HepG2 (cell line): ENCODE data around the gene TUNAR. TPM values are rescaled to one million over a fixed set of nuclear protein-coding genes. Genes with fewer than 3 reads are reported as not detected.

Source experiments
- ATAC-seq: fragments of 200-7000 bp; cut with Tn5 transposase; 3 replicates; pipeline ENCODE4 v1.9.1; 2020; ENCODE audit warnings: mild to moderate bottlenecking, moderate library complexity
- BruUV-seq: library from RNA; stranded (reverse); fragments of 400-500 nt; replicated peaks from 2 replicates; lab custom pipeline; 2021; lab: Mats Ljungman, UMichigan
- CTCF ChIA-PET: fragments of 300-600 bp; formaldehyde crosslinking; extraction: SDS; loops from one replicate; lab custom pipeline; 2021; ENCODE audit warnings: low total read pairs, inconsistent platforms, low intra/inter-chr PET ratio; lab: Yijun Ruan, JAX
- POLR2A ChIA-PET: fragments of 350-600 bp; sonication (Branson Sonifier 250); formaldehyde crosslinking; loops from one replicate; lab custom pipeline; 2020; ENCODE audit warnings: antibody characterized with exemption, inconsistent platforms; lab: Yijun Ruan, JAX
- DNase-seq: peaks from one replicate; pipeline ENCODE4 v3.0.0-alpha.2; 2015; ENCODE audit warnings: low spot score
- FAIRE-seq: peaks from 3 replicates; lab custom pipeline; 2011; peaks lifted over from hg19 to GRCh38; lab: Jason Lieb, UNC
- H2AFZ ChIP-seq: one replicate; pipeline ENCODE4 v1.6.1; 2011; ENCODE audit warnings: low read length, inconsistent platforms
- H3K27ac ChIP-seq: fragments of 300-600 bp; 3 replicates; pipeline ENCODE4 v1.8.0; 2011; ENCODE audit warnings: mixed run types, mild to moderate bottlenecking, mixed read lengths, low read length, inconsistent platforms; ENCODE audit not compliant: insufficient read depth; ENCODE audit errors: extremely low read length
- H3K27me3 ChIP-seq, 2 experiments: fragments of 200-600 bp in 1 of 2; 2 replicates in 1 of 2; 3 replicates in 1 of 2; pipeline versions ENCODE4 v1.6.0 to v1.8.0; 2011; ENCODE audit warnings: low read length in 2 of 2, mild to moderate bottlenecking in 2 of 2, moderate library complexity in 2 of 2, inconsistent platforms in 1 of 2; ENCODE audit not compliant: insufficient read depth in 2 of 2, control insufficient read depth in 1 of 2
- H3K36me3 ChIP-seq, 2 experiments: fragments of 200-600 bp in 1 of 2; replicated peaks in 1 of 2; 2 replicates in 1 of 2; 3 replicates in 1 of 2; pipeline versions ENCODE4 v1.5.1 to v1.8.0; 2011; ENCODE audit warnings: low read length in 2 of 2, inconsistent platforms in 1 of 2; ENCODE audit not compliant: insufficient read depth in 2 of 2, control insufficient read depth in 1 of 2
- H3K4me1 ChIP-seq: 2 replicates; pipeline ENCODE4 v1.5.1; 2012; ENCODE audit warnings: low read length, inconsistent platforms; ENCODE audit not compliant: insufficient read depth
- H3K4me2 ChIP-seq: 2 replicates; pipeline ENCODE4 v1.6.0; 2011; ENCODE audit warnings: low read depth, low read length, inconsistent platforms
- H3K4me3 ChIP-seq, 3 experiments: fragments of 200-600 bp in 1 of 3; sonication (generic), shearing (Covaris generic) in 1 of 3; replicated peaks in 1 of 3; 2 replicates each; pipeline ENCODE4 v1.5.1; 2011 to 2016; ENCODE audit warnings: low read length in 3 of 3, inconsistent platforms in 2 of 3, low read depth in 2 of 3, mild to moderate bottlenecking in 2 of 3, control low read depth in 1 of 3, mixed read lengths in 1 of 3; ENCODE audit not compliant: insufficient read depth in 1 of 3
- H3K79me2 ChIP-seq: one replicate; pipeline ENCODE4 v1.6.1; 2011; ENCODE audit warnings: low read length, inconsistent platforms; ENCODE audit not compliant: insufficient read depth
- H3K9ac ChIP-seq: 2 replicates; pipeline ENCODE4 v1.6.0; 2011; ENCODE audit warnings: mild to moderate bottlenecking, low read depth, low read length, inconsistent platforms; ENCODE audit not compliant: insufficient read depth
- H3K9me3 ChIP-seq: 2 replicates; pipeline ENCODE4 v1.5.1; 2012; ENCODE audit warnings: mild to moderate bottlenecking, low read length
- H4K20me1 ChIP-seq: 2 replicates; pipeline ENCODE4 v1.6.0; 2011; ENCODE audit warnings: inconsistent platforms, mild to moderate bottlenecking, low read length, moderate library complexity; ENCODE audit not compliant: insufficient read depth
- DRAP1 ChIP-seq: IDR thresholded peaks from 2 replicates; pipeline ENCODE4 v1.6.1; 2016; ENCODE audit warnings: missing genetic modification reagents, missing compliant biosample characterization
- GATA4 ChIP-seq: sonication (generic); IDR thresholded peaks from 2 replicates; pipeline ENCODE4 v1.6.1; 2016; ENCODE audit warnings: antibody characterized with exemption, low read depth, borderline replicate concordance
- HES4 ChIP-seq: sonication (generic); formaldehyde crosslinking; IDR thresholded peaks from 2 replicates; pipeline ENCODE4 v1.9.0; 2021; ENCODE audit warnings: mild to moderate bottlenecking, missing genetic modification reagents, borderline replicate concordance
- KLF6 ChIP-seq: IDR thresholded peaks from 2 replicates; pipeline ENCODE4 v1.8.0; 2016; ENCODE audit warnings: missing biosample characterization, missing genetic modification reagents
- RARA ChIP-seq: IDR thresholded peaks from 2 replicates; pipeline ENCODE4 v1.6.1; 2016; ENCODE audit warnings: missing genetic modification reagents, missing compliant biosample characterization
- REPIN1 ChIP-seq: sonication (generic); formaldehyde crosslinking; IDR thresholded peaks from 2 replicates; pipeline ENCODE4 v1.8.0; 2022; ENCODE audit warnings: missing genetic modification reagents, low read depth, mild to moderate bottlenecking, borderline replicate concordance
- RFX1 ChIP-seq: fragments of 450-650 bp; IDR thresholded peaks from 2 replicates; pipeline ENCODE4 v1.6.1; 2017
- RFXANK ChIP-seq: IDR thresholded peaks from 2 replicates; pipeline ENCODE4 v1.6.1; 2016
- SOX5 ChIP-seq: IDR thresholded peaks from 2 replicates; pipeline ENCODE4 v1.6.1; 2016; ENCODE audit warnings: borderline replicate concordance
- SP140L ChIP-seq: sonication (generic); formaldehyde crosslinking; IDR thresholded peaks from 2 replicates; pipeline ENCODE4 v1.4.0; 2020; ENCODE audit warnings: missing genetic modification reagents, borderline replicate concordance
- SRSF1 ChIP-seq: fragments of 200-400 bp; formaldehyde crosslinking; optimal IDR thresholded peaks from 2 replicates; pipeline ENCODE3; 2017; ENCODE audit warnings: mild to moderate bottlenecking, low read depth, low read length, moderate library complexity
- TGIF2 ChIP-seq: IDR thresholded peaks from 2 replicates; pipeline ENCODE4 v1.6.1; 2016; ENCODE audit warnings: control low read depth, missing compliant biosample characterization
- TOPORS ChIP-seq: sonication (generic); formaldehyde crosslinking; IDR thresholded peaks from 2 replicates; pipeline ENCODE4 v1.8.0; 2023; ENCODE audit warnings: mild to moderate bottlenecking, missing genetic modification reagents
- ZFP36L2 ChIP-seq: sonication (generic); formaldehyde crosslinking; IDR thresholded peaks from 2 replicates; pipeline ENCODE4 v1.4.0; 2020; ENCODE audit warnings: missing genetic modification reagents
- ZGPAT ChIP-seq: IDR thresholded peaks from 2 replicates; pipeline ENCODE4 v1.6.1; 2016; ENCODE audit warnings: mild to moderate bottlenecking
- ZNF263 ChIP-seq: sonication (generic); formaldehyde crosslinking; IDR thresholded peaks from 2 replicates; pipeline ENCODE4 v1.4.0; 2020; ENCODE audit warnings: missing genetic modification reagents
- ZNF484 ChIP-seq: sonication (generic); formaldehyde crosslinking; IDR thresholded peaks from 2 replicates; pipeline ENCODE4 v1.5.1; 2020; ENCODE audit warnings: mild to moderate bottlenecking, low read depth, missing genetic modification reagents, borderline replicate concordance
- ZNF792 ChIP-seq: IDR thresholded peaks from 2 replicates; pipeline ENCODE4 v1.6.1; 2016
- ZNF800 ChIP-seq: sonication (generic); formaldehyde crosslinking; IDR thresholded peaks from 2 replicates; pipeline ENCODE4 v1.4.0; 2020; ENCODE audit warnings: missing genetic modification reagents
- WGBS: methylation state at CpG from one replicate; pipeline ENCODE4 v1.1.6; 2017; ENCODE audit warnings: low lambda C conversion rate; 5-methylcytosine and 5-hydroxymethylcytosine counted together
- in situ Hi-C: cut with HindIII; loops from 2 replicates; pipeline ENCODE4 v1.10.0; 2017; ENCODE audit warnings: low pct_unique_long_range_greater_than_20kb; ENCODE audit not compliant: extremely low pct_ligation_motif_present
- intact Hi-C: fragments of 100-400 bp; cut with micrococcal nuclease; formaldehyde crosslinking; loops from one replicate; pipeline ENCODE4 v1.10.0; 2022; ENCODE audit not compliant: unreplicated experiment
- polyA plus RNA-seq, 8 experiments: library from polyadenylated mRNA; depleted of rRNA in 3 of 8; stranded (reverse) in 7 of 8; unstranded in 1 of 8; fragments of >200 nt; fragmentation: Illumina TruSeq in 4 of 8; extraction: Trizol in 4 of 8; gene quantifications; 2 replicates each; pipeline versions ENCODE4 v1.2.1 to v1.2.3, GENCODE V29; 2011 to 2016; ENCODE audit warnings: low read depth in 4 of 8, missing spikeins in 1 of 8, mixed read lengths in 1 of 8; ENCODE audit not compliant: insufficient read depth in 1 of 8
- total RNA-seq, 5 experiments: library from RNA; depleted of rRNA; stranded (reverse); fragments of >200 nt; fragmentation: Illumina TruSeq; extraction: Trizol; gene quantifications; 2 replicates each; pipeline ENCODE4 v1.2.3, GENCODE V29; 2016; ENCODE audit warnings: low read depth in 1 of 5
- TF ChIP-seq, protein P1 (sequence below): sonication (generic); formaldehyde crosslinking; IDR thresholded peaks from 2 replicates; pipeline ENCODE4 v1.8.0; 2022; ENCODE audit warnings: missing genetic modification reagents, mild to moderate bottlenecking, inconsistent platforms, borderline replicate concordance

Gene TUNAR
- total and polyA plus RNA-seq, 2 of the 13 experiments (the other 11 are each of a cell fraction or from before 2014, with no cell fraction given): not detected

DNA sequence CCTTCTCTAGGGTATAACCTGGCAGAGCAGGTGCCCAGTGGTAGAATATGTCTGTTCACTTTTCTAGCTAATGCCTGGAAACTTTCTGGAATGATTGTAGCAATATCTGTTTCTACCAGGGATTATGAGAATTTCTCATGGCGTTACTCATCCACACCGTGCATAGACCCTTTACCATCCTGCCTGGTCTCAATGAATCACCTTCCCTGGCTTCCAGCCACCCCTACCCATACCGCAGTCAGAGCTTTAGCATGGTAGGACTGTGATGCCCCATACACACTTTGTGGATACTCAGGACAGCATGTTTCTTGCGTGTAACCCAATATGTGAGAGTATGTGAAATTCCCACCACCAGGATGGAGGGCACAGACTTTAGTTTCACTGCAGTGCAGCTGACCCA is 45.4 kb downstream of the TUNAR start (continued):
- TF ChIP-seq ZGPAT (CRISPR knock-in tag) (no peak), ZFP36L2 (no peak), HES4 (CRISPR knock-in tag) (no peak), SP140L (no peak), DRAP1 (CRISPR knock-in tag) (no peak), RFXANK (CRISPR knock-in tag) (no peak)
- TF ChIP-seq, protein P1, sequence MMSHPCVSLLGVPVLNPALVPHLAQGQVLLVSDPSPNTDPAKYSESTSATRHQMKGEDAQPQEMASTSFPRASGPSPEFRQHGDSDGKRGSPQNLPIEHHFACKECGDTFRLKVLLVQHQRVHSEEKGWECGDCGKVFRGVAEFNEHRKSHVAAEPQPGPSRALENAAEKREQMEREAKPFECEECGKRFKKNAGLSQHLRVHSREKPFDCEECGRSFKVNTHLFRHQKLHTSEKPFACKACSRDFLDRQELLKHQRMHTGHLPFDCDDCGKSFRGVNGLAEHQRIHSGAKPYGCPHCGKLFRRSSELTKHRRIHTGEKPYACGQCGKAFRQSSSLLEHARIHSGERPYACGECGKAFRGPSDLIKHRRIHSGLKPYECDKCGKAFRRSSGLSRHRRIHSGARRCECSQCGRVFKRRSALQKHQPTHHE: no peak

- no TSS peak for BruUV-seq
- in situ Hi-C loops (no loop called here), intact Hi-C loops (no loop called here)
- Histone ChIP-seq H3K9ac (no peak overlapping the region), H3K36me3 (no peaks in the 10 kb centered on the region), H3K27ac (no peak overlapping the region), H3K4me3 (no peak overlapping the region), H3K4me1 (no peaks in the 10 kb centered on the region), H3K79me2 (no peaks in the 10 kb centered on the region), H3K4me2 (no peak overlapping the region), H2AFZ (no peak overlapping the region), H3K9me3 (no peaks in the 10 kb centered on the region), H3K27me3 (peaks cover 0 to 9% of the 10 kb centered on the region in 2 experiments; a peak in 2 of 5 replicates), H4K20me1 (no peaks in the 10 kb centered on the region)
- 0% methylated on average over 2 of the region's 2 CpGs for WGBS
- no peak for ATAC-seq
- FAIRE-seq: no peak
- POLR2A ChIA-PET: no interaction called here
- CTCF ChIA-PET: no interaction called here
- TF ChIP-seq ZNF800 (CRISPR knock-in tag) (no peak), ZNF263 (CRISPR knock-in tag) (no peak), KLF6 (CRISPR knock-in tag) (no peak), RFX1 (no peak), GATA4 (no peak), SOX5 (CRISPR knock-in tag) (no peak), REPIN1 (CRISPR knock-in tag) (no peak), SP140L (no peak), ZNF484 (CRISPR knock-in tag) (no peak), SRSF1 (no peak), ZNF792 (CRISPR knock-in tag) (no peak), RARA (CRISPR knock-in tag) (no peak), TOPORS (CRISPR knock-in tag) (no peak), TGIF2 (CRISPR knock-in tag) (no peak)
- DNase-seq: no peak
These were observed 52.1 kb downstream of the TUNAR start for GRCh38 chr14:95928751-95929150.
